GM18505 (cell line): Measurements from ENCODE around the gene SIVA1.

Experiments
- ATAC-seq: cut with Tn5 transposase; IDR thresholded peaks from one replicate; pipeline ENCODE4 v1.9.1; 2021; ENCODE audit not compliant: unreplicated experiment
- POLR2A ChIP-seq: IDR thresholded peaks from 4 replicates; pipeline ENCODE4 v1.6.1; 2011; ENCODE audit warnings: borderline replicate concordance; ENCODE audit not compliant: insufficient read depth, insufficient read length; ENCODE audit errors: extremely low read depth

Gene SIVA1

GRCh38 chr14:104714681-104715080 is 38.3 kb upstream of the SIVA1 start:
- ATAC-seq: no peak
- no peak for TF ChIP-seq POLR2A

- ATAC-seq: no peak
- no peak for TF ChIP-seq POLR2A
These were observed 37.5 kb upstream of the SIVA1 start for GRCh38 chr14:104715416-104715815.

- no peak for ATAC-seq
- no peak for TF ChIP-seq POLR2A
These were observed 37.1 kb upstream of the SIVA1 start for GRCh38 chr14:104715871-104716270.

- TF ChIP-seq POLR2A: no peak
- no peak for ATAC-seq
These were observed 35.8 kb upstream of the SIVA1 start for GRCh38 chr14:104717137-104717536.

- TF ChIP-seq POLR2A: no peak
- no peak for ATAC-seq
These were observed 35.3 kb upstream of the SIVA1 start for GRCh38 chr14:104717646-104718045.

- no peak for TF ChIP-seq POLR2A
- no peak for ATAC-seq
These were observed 34.8 kb upstream of the SIVA1 start for GRCh38 chr14:104718147-104718546.

- no peak for TF ChIP-seq POLR2A
- ATAC-seq: no peak
These were observed 34.1 kb upstream of the SIVA1 start for GRCh38 chr14:104718871-104719270.

GRCh38 chr14:104719343-104719742 is 33.6 kb upstream of the SIVA1 start:
- no peak for ATAC-seq
- no peak for TF ChIP-seq POLR2A

GRCh38 chr14:104721505-104722431 is 31.2 kb upstream of the SIVA1 start:
- TF ChIP-seq POLR2A: no peak
- ATAC-seq: no peak

- TF ChIP-seq POLR2A: no peak
- ATAC-seq: no peak
These were observed 29.9 kb upstream of the SIVA1 start for GRCh38 chr14:104722938-104723650.

GRCh38 chr14:104723651-104724406 is 29.1 kb upstream of the SIVA1 start, which contains the start of gene ADSS1:
Gene ADSS1, plus strand, starts transcription at chr14:104724229. Its CDS starts 42 bp downstream, at chr14:104724271.
- TF ChIP-seq POLR2A: no peak

GRCh38 chr14:104724407-104724980 is 28.5 kb upstream of the SIVA1 start:
- ATAC-seq: no peak
- TF ChIP-seq POLR2A: no peak

More at GRCh38 chr14:104723651-104724406, 29.1 kb upstream of the SIVA1 start, which contains the start of gene ADSS1:
- ATAC-seq: no peak
